Gastrocnemius medialis (tissue), 4 donors: Measurements from ENCODE around the gene KRTAP9-3. TPM values are rescaled to one million over a fixed set of nuclear protein-coding genes. Genes with fewer than 3 reads are reported as not detected.
"Not testable (repeated sequence)": the region's sequence is repeated elsewhere in the genome, so short reads cannot be mapped to it uniquely, and the experiment has no call there.

ENCODE experiments used
- ATAC-seq, 2 donors: fragments of 150-250 bp; one replicate each; pipeline ENCODE4 v1.9.1; 2016
- DNase-seq, 2 donors: peaks; one replicate each; pipeline ENCODE4 v3.0.0-alpha.2; 2019
- H3K27ac ChIP-seq, 4 donors: fragments of 200-600 bp; sonication (generic); 1 replicate in 1 of 4; 2 replicates in 3 of 4; pipeline ENCODE4 v1.5.1; 2016 to 2018; ENCODE audit warnings: mild to moderate bottlenecking in 2 of 4, moderate library complexity in 1 of 4
- H3K27me3 ChIP-seq, 3 donors: fragments of 200-600 bp; sonication (generic) in 2 of 3; 1 replicate in 1 of 3; 2 replicates in 2 of 3; pipeline versions ENCODE4 v1.5.1 to v1.6.0; 2016 to 2019; ENCODE audit warnings: mild to moderate bottlenecking in 1 of 3, moderate library complexity in 1 of 3
- H3K36me3 ChIP-seq, 2 donors: fragments of 200-600 bp; sonication (generic) in 1 of 2; one replicate each; pipeline ENCODE4 v1.5.1; 2017 to 2018
- H3K4me1 ChIP-seq, 2 donors: fragments of 200-600 bp; sonication (generic) in 1 of 2; one replicate each; pipeline ENCODE4 v1.5.1; 2016 to 2017; ENCODE audit warnings: mild to moderate bottlenecking in 2 of 2
- H3K4me3 ChIP-seq, 4 donors: fragments of 200-600 bp; sonication (generic) in 3 of 4; 1 replicate in 1 of 4; 2 replicates in 3 of 4; pipeline ENCODE4 v1.5.1; 2016 to 2019; ENCODE audit warnings: mild to moderate bottlenecking in 2 of 4
- H3K9me3 ChIP-seq, 3 donors: fragments of 200-600 bp; sonication (generic) in 2 of 3; 1 replicate in 1 of 3; 2 replicates in 2 of 3; pipeline ENCODE4 v1.5.1; 2016 to 2019
- CTCF ChIP-seq, 5 experiments: fragments of 450-650 bp in 3 of 5; fragments of 200-600 bp in 2 of 5; sonication (generic) in 2 of 5; IDR thresholded peaks in 4 of 5; conservative IDR thresholded peaks in 1 of 5; 1 replicate in 4 of 5; 2 replicates in 1 of 5; pipeline ENCODE4 v1.5.1; 2016 to 2019; ENCODE audit warnings: antibody characterized with exemption in 5 of 5, mild to moderate bottlenecking in 3 of 5, moderate library complexity in 3 of 5
- POLR2A ChIP-seq, 2 donors: fragments of 450-650 bp; IDR thresholded peaks; one replicate each; pipeline ENCODE4 v1.6.1; 2017; ENCODE audit warnings: antibody characterized with exemption in 2 of 2, mild to moderate bottlenecking in 2 of 2, moderate library complexity in 2 of 2
- in situ Hi-C, 4 donors: fragments of 200-750 bp; cut with MboI; loops; one replicate each; pipeline versions ENCODE4 v1.15.0 to v1.8.0; 2017; ENCODE audit warnings: low sequenced_read_pairs in 4 of 4
- intact Hi-C: fragments of 100-400 bp; cut with DNase I; formaldehyde crosslinking; loops from one replicate; pipeline ENCODE4 v1.15.1; 2023; ENCODE audit warnings: low total_unique reads
- total RNA-seq, 4 donors: library from RNA; depleted of rRNA; stranded (reverse); fragments of >200 nt; gene quantifications; one replicate each; pipeline versions ENCODE4 v1.1.0 to v1.2.3, GENCODE V29; 2016

Gene KRTAP9-3
- total RNA-seq, 4 donors from 2014 or later = not detected

- Histone ChIP-seq H3K4me1 (no peaks in the 10 kb centered on the region), H3K27ac (no peak overlapping the region), H3K27me3 (peaks cover 0 to 5% (median 4%) of the 10 kb centered on the region in 3 donors), H3K4me3 (no peak overlapping the region), H3K9me3 (no peaks in the 10 kb centered on the region), H3K36me3 (no peaks in the 10 kb centered on the region)
- intact Hi-C loops = no loop called here
- no peak for TF ChIP-seq POLR2A (IDR thresholded peaks at IDR 0.05)
- no peak for ATAC-seq
- in situ Hi-C loops = no loop called here
- DNase-seq = no peak
Observed at GRCh38 chr17:41212524-41213169, 19.6 kb upstream of the KRTAP9-3 start.

GRCh38 chr17:41215681-41216080, 16.6 kb upstream of the KRTAP9-3 start:
- H3K9me3 ChIP-seq = no peaks in the 10 kb centered on the region
- no peak overlapping the region for H3K4me3 ChIP-seq
- TF ChIP-seq POLR2A (IDR thresholded peaks at IDR 0.05) = no peak
- no peak for TF ChIP-seq CTCF (IDR thresholded peaks at IDR 0.05 in 4 of 5, conservative IDR thresholded peaks at IDR 0.05 in 1 of 5)
- no peaks in the 10 kb centered on the region for H3K4me1 ChIP-seq
- H3K27me3 ChIP-seq = peaks cover 0 to 4% (median 3%) of the 10 kb centered on the region in 3 donors
- in situ Hi-C loops (no loop called here), intact Hi-C loops (no loop called here)
- DNase-seq (no peak), ATAC-seq (no peak)
- no peaks in the 10 kb centered on the region for H3K36me3 ChIP-seq
- H3K27ac ChIP-seq = no peak overlapping the region

GRCh38 chr17:41223821-41224220, 8.4 kb upstream of the KRTAP9-3 start:
- no peaks in the 10 kb centered on the region for H3K9me3 ChIP-seq
- intact Hi-C loops = no loop called here
- DNase-seq (no peak), ATAC-seq (no peak)
- TF ChIP-seq CTCF (IDR thresholded peaks at IDR 0.05 in 4 of 5, conservative IDR thresholded peaks at IDR 0.05 in 1 of 5) = no peak
- no peak for TF ChIP-seq POLR2A (IDR thresholded peaks at IDR 0.05)
- H3K27me3 ChIP-seq = peaks cover 0 to 3% (median 2%) of the 10 kb centered on the region in 3 donors
- H3K4me1 ChIP-seq = no peaks in the 10 kb centered on the region
- H3K4me3 ChIP-seq = no peak overlapping the region
- in situ Hi-C loops = no loop called here
- H3K27ac ChIP-seq = no peak overlapping the region
- no peaks in the 10 kb centered on the region for H3K36me3 ChIP-seq

GRCh38 chr17:41226051-41226450, 6.2 kb upstream of the KRTAP9-3 start:
- TF ChIP-seq CTCF (IDR thresholded peaks at IDR 0.05 in 4 of 5, conservative IDR thresholded peaks at IDR 0.05 in 1 of 5) = no peak
- no peak for TF ChIP-seq POLR2A (IDR thresholded peaks at IDR 0.05)
- H3K27me3 ChIP-seq = peaks cover 0 to 4% (median 3%) of the 10 kb centered on the region in 3 donors
- H3K4me3 ChIP-seq = no peak overlapping the region
- H3K4me1 ChIP-seq = no peaks in the 10 kb centered on the region
- H3K9me3 ChIP-seq = no peaks in the 10 kb centered on the region
- H3K36me3 ChIP-seq = no peaks in the 10 kb centered on the region
- intact Hi-C loops = no loop called here
- DNase-seq (no peak), ATAC-seq (no peak)
- no peak overlapping the region for H3K27ac ChIP-seq
- in situ Hi-C loops = no loop called here

- H3K4me1 ChIP-seq, H3K27me3 ChIP-seq, DNase-seq, H3K27ac ChIP-seq, ATAC-seq, intact Hi-C loops, H3K36me3 ChIP-seq, H3K4me3 ChIP-seq, H3K9me3 ChIP-seq, in situ Hi-C loops: not testable (repeated sequence)
Observed at GRCh38 chr17:41226598-41227095, 5.6 kb upstream of the KRTAP9-3 start, which contains the start of gene KRTAP9-2. KRTAP9-2 (plus strand) TSS chr17:41226648; CDS start chr17:41226655, 7 bp downstream.
